GM12874 (cell line): ENCODE results near the gene ZSWIM6.

Source experiments
- TF ChIP-seq, protein P1 (sequence below): IDR thresholded peaks from 2 replicates; pipeline ENCODE4 v1.5.1; 2011; ENCODE audit warnings: low read depth, mild to moderate bottlenecking, control low read depth, low read length, moderate library complexity; ENCODE audit not compliant: insufficient read depth

Gene ZSWIM6

DNA sequence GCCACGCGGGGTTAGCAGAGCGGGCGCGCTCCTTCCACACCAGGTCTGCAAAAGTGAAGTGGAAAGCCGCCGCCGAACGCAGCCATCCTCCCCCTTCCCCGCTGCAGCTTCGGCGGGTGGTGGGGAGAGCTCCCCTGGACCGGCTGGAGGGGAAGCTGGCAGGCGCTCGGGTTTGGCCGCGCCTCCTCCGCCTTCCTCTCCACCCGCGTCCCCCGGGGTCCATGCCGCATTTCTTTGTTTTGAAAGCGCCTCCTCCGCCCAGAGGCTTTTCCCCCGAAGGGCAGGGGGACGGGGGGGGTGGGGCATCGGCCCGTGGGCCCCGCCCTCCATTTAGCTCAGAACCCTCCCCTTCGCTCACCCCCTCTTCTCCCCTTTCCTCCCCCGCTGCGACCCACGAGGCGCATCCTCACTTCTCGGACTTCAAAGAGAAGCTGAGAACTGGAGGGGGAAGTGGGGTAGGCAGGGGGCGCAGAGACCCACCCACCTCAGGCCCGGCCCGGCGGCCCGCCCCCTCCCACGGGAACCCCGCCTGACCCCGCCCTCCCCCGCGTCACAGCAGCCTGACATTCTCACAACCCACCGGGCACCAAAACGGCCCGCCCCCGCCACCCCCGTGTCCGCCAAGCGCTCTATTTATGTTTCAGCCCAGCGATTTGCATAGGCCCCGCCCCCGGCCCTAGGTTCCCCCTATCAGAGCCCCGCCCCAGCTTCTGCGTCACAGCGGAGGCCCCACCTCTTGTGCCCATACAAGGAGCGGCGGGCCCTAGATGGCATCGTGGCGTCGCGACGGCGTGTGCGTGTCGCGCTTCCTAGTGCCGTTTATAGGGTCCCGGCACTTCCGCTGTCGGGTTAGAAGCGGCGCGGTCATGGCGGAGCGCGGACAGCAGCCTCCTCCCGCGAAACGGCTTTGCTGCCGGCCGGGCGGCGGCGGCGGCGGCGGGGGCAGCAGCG, at the start of gene ZSWIM6:
ZSWIM6 (plus strand) TSS at position 852 of the 951 bp plus-strand sequence; CDS start at position 867, 15 bp downstream.
- TF ChIP-seq, protein P1, sequence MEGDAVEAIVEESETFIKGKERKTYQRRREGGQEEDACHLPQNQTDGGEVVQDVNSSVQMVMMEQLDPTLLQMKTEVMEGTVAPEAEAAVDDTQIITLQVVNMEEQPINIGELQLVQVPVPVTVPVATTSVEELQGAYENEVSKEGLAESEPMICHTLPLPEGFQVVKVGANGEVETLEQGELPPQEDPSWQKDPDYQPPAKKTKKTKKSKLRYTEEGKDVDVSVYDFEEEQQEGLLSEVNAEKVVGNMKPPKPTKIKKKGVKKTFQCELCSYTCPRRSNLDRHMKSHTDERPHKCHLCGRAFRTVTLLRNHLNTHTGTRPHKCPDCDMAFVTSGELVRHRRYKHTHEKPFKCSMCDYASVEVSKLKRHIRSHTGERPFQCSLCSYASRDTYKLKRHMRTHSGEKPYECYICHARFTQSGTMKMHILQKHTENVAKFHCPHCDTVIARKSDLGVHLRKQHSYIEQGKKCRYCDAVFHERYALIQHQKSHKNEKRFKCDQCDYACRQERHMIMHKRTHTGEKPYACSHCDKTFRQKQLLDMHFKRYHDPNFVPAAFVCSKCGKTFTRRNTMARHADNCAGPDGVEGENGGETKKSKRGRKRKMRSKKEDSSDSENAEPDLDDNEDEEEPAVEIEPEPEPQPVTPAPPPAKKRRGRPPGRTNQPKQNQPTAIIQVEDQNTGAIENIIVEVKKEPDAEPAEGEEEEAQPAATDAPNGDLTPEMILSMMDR = no peak

DNA sequence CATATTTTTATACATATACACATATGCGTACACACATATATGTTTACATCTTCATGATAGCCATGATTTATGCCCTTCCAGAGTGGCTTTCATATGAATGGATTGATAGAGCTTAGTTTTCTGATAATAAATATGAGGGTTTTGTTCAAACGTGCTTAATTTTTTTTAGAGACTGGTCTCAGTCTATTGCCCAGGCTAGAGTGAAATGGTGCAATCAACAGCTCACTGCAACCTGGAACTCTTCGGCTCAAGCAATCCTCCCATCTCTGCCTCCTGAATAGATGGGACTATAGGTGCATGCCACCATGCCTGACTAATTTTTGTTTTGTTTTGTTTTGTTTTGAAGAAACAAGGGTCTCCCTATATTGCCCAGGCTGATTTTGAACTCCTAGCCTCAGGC, 48.6 kb upstream of the ZSWIM6 start:
- TF ChIP-seq, protein P1 = no peak

DNA sequence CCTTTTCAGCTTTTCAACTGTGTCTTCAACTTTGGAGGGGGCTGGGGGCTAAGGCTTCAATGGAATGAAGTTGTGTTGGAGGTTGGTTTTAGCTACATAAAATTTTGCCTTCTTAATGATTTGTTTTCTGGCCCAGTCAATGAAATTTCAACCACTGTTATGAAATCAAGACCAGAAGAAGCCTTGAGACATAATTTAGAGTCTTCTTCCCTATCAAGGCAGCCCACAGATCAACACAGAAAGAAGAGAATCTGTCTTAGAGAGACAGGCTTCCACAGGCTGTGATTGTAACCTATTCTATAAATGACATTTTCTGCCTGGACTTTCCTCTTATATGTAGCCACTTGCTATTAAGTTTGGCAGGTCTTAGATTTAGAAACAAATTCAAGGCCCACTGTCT, 46.5 kb upstream of the ZSWIM6 start:
- TF ChIP-seq, protein P1 = no peak

DNA sequence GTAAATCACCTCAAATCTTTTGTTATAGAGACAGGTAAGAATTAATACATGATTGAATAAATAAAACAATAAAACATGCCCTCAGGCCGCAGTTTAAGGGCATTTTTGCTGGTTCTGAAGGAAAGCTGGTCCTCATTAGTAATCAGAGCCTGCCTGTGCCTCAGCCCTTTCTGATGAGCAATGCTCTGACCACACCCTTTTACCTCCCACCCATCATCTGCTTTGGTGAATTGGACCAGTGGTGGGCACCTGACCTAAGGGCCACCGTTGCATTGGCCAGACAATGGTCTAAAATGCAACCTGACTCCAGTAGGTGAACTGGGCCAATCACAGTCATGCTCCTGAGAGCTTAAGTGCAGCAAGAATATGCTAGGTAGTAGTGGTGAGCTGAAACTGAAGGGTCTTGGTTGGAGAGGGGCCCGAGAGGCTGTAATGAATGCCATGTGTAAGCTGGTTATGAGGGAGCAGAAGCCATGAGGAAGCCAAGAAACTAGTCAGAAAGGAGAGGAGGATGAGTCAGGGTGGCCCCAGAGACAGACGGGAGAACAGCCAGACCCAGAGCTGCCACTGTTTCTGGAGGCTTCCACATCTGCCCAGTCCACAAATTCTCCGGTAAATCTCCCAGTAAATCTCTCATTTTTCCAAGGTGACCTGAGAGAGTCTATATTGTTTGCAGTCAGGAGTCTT, 45.5 kb upstream of the ZSWIM6 start:
- TF ChIP-seq, protein P1 = no peak

DNA sequence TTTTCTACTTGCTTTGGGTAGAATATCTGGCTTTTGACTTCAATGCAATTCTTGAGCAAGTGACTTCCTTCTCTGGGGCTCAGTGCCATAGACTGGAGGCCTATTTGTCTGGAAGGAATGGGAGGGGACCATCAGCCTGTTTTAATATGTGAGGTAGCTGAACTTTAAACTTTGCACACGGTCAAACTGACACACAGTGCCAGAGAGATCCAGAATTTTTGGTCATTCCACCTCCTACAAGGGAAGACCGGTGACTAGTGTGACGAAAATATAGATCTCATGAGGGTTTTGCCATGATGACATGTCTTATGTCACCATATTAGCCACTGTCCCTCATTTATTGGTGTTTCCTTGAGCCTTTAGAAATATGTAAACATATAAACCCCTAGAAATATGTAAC, 44.6 kb upstream of the ZSWIM6 start:
- TF ChIP-seq, protein P1 = no peak

DNA sequence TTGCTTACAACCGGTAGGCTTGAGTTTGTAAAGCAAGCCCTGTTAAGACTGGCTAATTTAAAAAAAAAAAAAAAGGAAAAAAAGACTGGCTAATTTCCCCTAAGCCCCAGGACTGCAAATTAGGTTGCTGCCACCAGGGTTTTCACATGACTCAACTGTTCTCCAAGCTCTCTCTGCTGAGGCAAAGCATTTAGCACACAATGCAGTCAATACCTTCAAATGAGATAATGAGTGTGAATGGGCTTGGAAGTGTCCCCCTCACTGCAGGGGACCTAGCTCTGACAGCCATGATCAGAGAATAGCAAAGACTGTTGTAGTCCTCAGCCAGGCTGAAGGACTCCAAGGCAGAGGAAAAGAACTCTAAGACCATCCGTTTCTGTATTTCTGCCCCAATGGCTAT, 42.8 kb upstream of the ZSWIM6 start:
- TF ChIP-seq, protein P1 = no peak

DNA sequence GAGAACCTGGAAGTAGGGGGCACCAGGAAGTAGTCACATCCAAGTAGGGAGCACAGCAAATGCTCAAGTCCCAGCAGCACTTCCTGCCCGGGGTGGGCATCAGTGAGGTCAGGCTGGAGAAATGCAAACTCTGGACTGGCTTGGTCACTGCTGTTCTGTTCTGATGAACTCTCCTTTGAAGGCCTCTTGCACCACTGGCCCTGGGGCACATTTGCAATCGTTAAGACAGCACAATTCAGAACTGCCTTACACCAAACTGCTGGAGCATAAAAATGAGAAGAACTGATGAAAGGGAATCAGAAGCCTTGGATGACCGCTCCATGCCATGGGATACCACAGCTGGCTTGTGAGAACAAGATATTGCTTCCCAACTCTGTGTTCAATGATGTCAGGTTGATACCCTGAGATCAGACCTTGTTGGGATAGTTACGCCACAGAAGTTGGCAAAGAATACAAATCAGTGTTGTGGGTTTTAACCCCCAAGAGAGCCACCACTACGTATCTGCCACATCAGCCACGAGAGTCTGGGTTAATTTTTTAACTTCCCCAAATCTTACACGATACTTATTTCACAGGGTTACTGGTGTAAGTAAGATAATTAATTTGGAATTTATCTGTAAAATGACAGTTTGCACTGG, 42.3 kb upstream of the ZSWIM6 start:
- TF ChIP-seq, protein P1 = no peak
